GM23338 (cell line): ENCODE measurements around the gene PTPRS. TPM values are rescaled to one million over a fixed set of nuclear protein-coding genes. Genes with fewer than 3 reads are reported as not detected.

Source experiments
- ATAC-seq: fragments of 200-7000 bp; cut with Tn5 transposase; 3 replicates; pipeline ENCODE4 v1.9.1; 2020
- DNase-seq: peaks from one replicate; pipeline ENCODE4 v3.0.0-alpha.2; 2015; ENCODE audit warnings: low spot score
- H2AFZ ChIP-seq: fragments of 200-600 bp; sonication (generic); 2 replicates; pipeline ENCODE4 v1.8.0; 2016; ENCODE audit warnings: antibody characterized with exemption, mild to moderate bottlenecking, moderate library complexity
- H3F3A ChIP-seq: fragments of 200-600 bp; sonication (generic); replicated peaks from 2 replicates; pipeline ENCODE4 v1.8.0; 2017; ENCODE audit warnings: antibody characterized with exemption, mixed run types, low read depth
- H3K27ac ChIP-seq: fragments of 200-600 bp; sonication (generic); 2 replicates; pipeline ENCODE4 v1.6.1; 2016; ENCODE audit warnings: low read depth
- H3K27me3 ChIP-seq: fragments of 200-600 bp; sonication (generic); 2 replicates; pipeline ENCODE4 v1.8.0; 2016; ENCODE audit warnings: mild to moderate bottlenecking, mixed run types, moderate library complexity; ENCODE audit not compliant: insufficient read depth
- H3K36me3 ChIP-seq: fragments of 200-600 bp; sonication (generic); 2 replicates; pipeline ENCODE4 v1.8.0; 2016; ENCODE audit warnings: mild to moderate bottlenecking; ENCODE audit not compliant: insufficient read depth
- H3K4me1 ChIP-seq: fragments of 200-600 bp; sonication (generic); 2 replicates; pipeline ENCODE4 v1.8.0; 2016; ENCODE audit warnings: mild to moderate bottlenecking, moderate library complexity; ENCODE audit not compliant: insufficient read depth
- H3K4me2 ChIP-seq: fragments of 200-600 bp; sonication (generic); 2 replicates; pipeline ENCODE4 v1.7.1; 2017; ENCODE audit warnings: mixed run types
- H3K4me3 ChIP-seq: fragments of 200-600 bp; sonication (generic); 2 replicates; pipeline ENCODE4 v1.6.1; 2016; ENCODE audit warnings: mixed run types
- H3K79me2 ChIP-seq: fragments of 200-600 bp; sonication (generic); replicated peaks from 2 replicates; pipeline ENCODE4 v1.8.0; 2017; ENCODE audit warnings: mild to moderate bottlenecking; ENCODE audit not compliant: insufficient read depth
- H3K9me2 ChIP-seq: fragments of 200-600 bp; sonication (generic); 2 replicates; pipeline ENCODE4 v1.8.0; 2017; ENCODE audit not compliant: insufficient read depth
- H4K20me1 ChIP-seq: fragments of 200-600 bp; sonication (generic); replicated peaks from 2 replicates; pipeline ENCODE4 v1.8.0; 2017; ENCODE audit warnings: mild to moderate bottlenecking; ENCODE audit not compliant: insufficient read depth
- H3K27ac Mint-ChIP-seq: 2 replicates; pipeline ENCODE4 v1.8.0; 2020; ENCODE audit warnings: inconsistent platforms, mild to moderate bottlenecking, moderate library complexity, mixed read lengths
- H3K27me3 Mint-ChIP-seq: 3 replicates; pipeline ENCODE4 v1.8.0; 2022; ENCODE audit warnings: low read depth, mild to moderate bottlenecking, moderate library complexity, mixed read lengths, inconsistent platforms; ENCODE audit not compliant: insufficient read depth, poor library complexity
- H3K36me3 Mint-ChIP-seq: 3 replicates; pipeline ENCODE4 v1.8.0; 2021; ENCODE audit warnings: low read depth, mild to moderate bottlenecking, inconsistent platforms, moderate library complexity, mixed read lengths
- H3K4me1 Mint-ChIP-seq: 3 replicates; pipeline ENCODE4 v1.8.0; 2020; ENCODE audit warnings: mild to moderate bottlenecking, inconsistent platforms, mixed read lengths
- H3K4me3 Mint-ChIP-seq: 3 replicates; pipeline ENCODE4 v1.8.0; 2021; ENCODE audit warnings: moderate library complexity, mild to moderate bottlenecking, inconsistent platforms, mixed read lengths
- H3K9me3 Mint-ChIP-seq: 3 replicates; pipeline ENCODE4 v1.8.0; 2020; ENCODE audit warnings: moderate library complexity, mild to moderate bottlenecking, inconsistent platforms, mixed read lengths
- CREB1 ChIP-seq: fragments of 250-450 bp; sonication (Bioruptor Pico); IDR thresholded peaks from 2 replicates; pipeline ENCODE4 v1.5.0; 2020; ENCODE audit warnings: low read depth, mild to moderate bottlenecking, moderate library complexity
- JUNB ChIP-seq: IDR thresholded peaks from one replicate; pipeline ENCODE4 v1.6.1; 2016; ENCODE audit warnings: antibody characterized with exemption; ENCODE audit not compliant: unreplicated experiment
- POLR2AphosphoS5 ChIP-seq: IDR thresholded peaks from 2 replicates; pipeline ENCODE4 v1.6.1; 2016; ENCODE audit warnings: antibody characterized with exemption, low read depth
- STAT1 ChIP-seq: IDR thresholded peaks from one replicate; pipeline ENCODE4 v1.6.1; 2016; ENCODE audit warnings: antibody characterized with exemption; ENCODE audit not compliant: unreplicated experiment
- ZNF114 ChIP-seq: fragments of 250-450 bp; sonication (Bioruptor Pico); IDR thresholded peaks from 2 replicates; pipeline ENCODE4 v1.5.0; 2020; ENCODE audit warnings: mild to moderate bottlenecking, moderate library complexity
- polyA plus RNA-seq: library from polyadenylated mRNA; unstranded; fragments of >200 nt; fragmentation: Nextera tagmentation; extraction: Ambion mirVana; gene quantifications from 2 replicates; pipeline ENCODE4 v1.2.1, GENCODE V29; 2016
- total RNA-seq: library from RNA; depleted of rRNA; stranded (reverse); fragments of >200 nt; shearing (Covaris generic); gene quantifications from 2 replicates; pipeline ENCODE4 v1.2.3, GENCODE V29; 2014
- TF ChIP-seq, protein P1 (sequence below): IDR thresholded peaks from one replicate; pipeline ENCODE4 v1.6.1; 2018; ENCODE audit warnings: antibody characterized with exemption; ENCODE audit not compliant: unreplicated experiment
- TF ChIP-seq, protein P2 (sequence below): fragments of 250-450 bp; sonication (Bioruptor Pico); IDR thresholded peaks from 2 replicates; pipeline ENCODE4 v1.5.0; 2020; ENCODE audit warnings: mild to moderate bottlenecking, moderate library complexity

PTPRS gene
- total and polyA plus RNA-seq, 2 experiments from 2014 or later: 20.7 to 290 TPM

DNA sequence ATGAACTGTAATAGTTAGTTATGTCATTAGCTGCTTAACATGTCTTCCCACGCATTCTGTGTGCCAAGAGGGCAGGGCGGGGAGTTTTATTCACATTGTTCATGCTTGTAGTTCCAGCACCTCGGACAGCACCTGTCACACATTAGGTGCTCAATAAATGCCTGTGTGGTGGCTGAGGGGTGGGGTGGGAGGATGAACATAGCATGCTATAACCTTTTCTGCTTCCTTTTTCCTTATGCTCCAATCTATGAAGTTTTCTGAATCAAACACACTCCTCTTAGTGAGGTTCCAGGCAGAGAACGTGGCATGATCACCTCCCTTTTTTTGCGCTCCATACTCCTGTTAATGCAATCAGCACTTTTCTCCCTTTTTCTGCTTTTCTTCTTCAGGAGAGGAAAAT is 15.8 kb upstream of the PTPRS start:
- no peak overlapping the region for H3K27ac ChIP-seq
- no peaks in the 10 kb centered on the region for H3K79me2 ChIP-seq
- H3K4me2 ChIP-seq: no peak overlapping the region
- H3K27ac Mint-ChIP-seq: no peak overlapping the region
- peaks cover 7% of the 10 kb centered on the region; the same call in 2 of the 3 replicates for H3K4me1 Mint-ChIP-seq
- no peak for TF ChIP-seq STAT1
- TF ChIP-seq, protein P1, sequence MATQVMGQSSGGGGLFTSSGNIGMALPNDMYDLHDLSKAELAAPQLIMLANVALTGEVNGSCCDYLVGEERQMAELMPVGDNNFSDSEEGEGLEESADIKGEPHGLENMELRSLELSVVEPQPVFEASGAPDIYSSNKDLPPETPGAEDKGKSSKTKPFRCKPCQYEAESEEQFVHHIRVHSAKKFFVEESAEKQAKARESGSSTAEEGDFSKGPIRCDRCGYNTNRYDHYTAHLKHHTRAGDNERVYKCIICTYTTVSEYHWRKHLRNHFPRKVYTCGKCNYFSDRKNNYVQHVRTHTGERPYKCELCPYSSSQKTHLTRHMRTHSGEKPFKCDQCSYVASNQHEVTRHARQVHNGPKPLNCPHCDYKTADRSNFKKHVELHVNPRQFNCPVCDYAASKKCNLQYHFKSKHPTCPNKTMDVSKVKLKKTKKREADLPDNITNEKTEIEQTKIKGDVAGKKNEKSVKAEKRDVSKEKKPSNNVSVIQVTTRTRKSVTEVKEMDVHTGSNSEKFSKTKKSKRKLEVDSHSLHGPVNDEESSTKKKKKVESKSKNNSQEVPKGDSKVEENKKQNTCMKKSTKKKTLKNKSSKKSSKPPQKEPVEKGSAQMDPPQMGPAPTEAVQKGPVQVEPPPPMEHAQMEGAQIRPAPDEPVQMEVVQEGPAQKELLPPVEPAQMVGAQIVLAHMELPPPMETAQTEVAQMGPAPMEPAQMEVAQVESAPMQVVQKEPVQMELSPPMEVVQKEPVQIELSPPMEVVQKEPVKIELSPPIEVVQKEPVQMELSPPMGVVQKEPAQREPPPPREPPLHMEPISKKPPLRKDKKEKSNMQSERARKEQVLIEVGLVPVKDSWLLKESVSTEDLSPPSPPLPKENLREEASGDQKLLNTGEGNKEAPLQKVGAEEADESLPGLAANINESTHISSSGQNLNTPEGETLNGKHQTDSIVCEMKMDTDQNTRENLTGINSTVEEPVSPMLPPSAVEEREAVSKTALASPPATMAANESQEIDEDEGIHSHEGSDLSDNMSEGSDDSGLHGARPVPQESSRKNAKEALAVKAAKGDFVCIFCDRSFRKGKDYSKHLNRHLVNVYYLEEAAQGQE: peak; percentile 82
- DNase-seq: peak; percentile 55
- H3K36me3 Mint-ChIP-seq: no peaks in the 10 kb centered on the region
- H3K4me3 ChIP-seq: no peak overlapping the region
- no peaks in the 10 kb centered on the region; the same call in 2 of the 3 replicates for H3K9me3 Mint-ChIP-seq
- ATAC-seq: no peak
- no peaks in the 10 kb centered on the region for H3K27me3 ChIP-seq
- H2AFZ ChIP-seq: no peak overlapping the region
- no peaks in the 10 kb centered on the region for H3F3A ChIP-seq
- H3K4me1 ChIP-seq: peaks cover 4% of the 10 kb centered on the region; the same call in 1 of the 2 replicates
- H3K9me2 ChIP-seq: no peaks in the 10 kb centered on the region
- no peaks in the 10 kb centered on the region; the same call in 1 of the 2 replicates for H4K20me1 ChIP-seq
- no peak overlapping the region for H3K4me3 Mint-ChIP-seq
- H3K36me3 ChIP-seq: no peaks in the 10 kb centered on the region
- peaks cover 11% of the 10 kb centered on the region for H3K27me3 Mint-ChIP-seq

DNA sequence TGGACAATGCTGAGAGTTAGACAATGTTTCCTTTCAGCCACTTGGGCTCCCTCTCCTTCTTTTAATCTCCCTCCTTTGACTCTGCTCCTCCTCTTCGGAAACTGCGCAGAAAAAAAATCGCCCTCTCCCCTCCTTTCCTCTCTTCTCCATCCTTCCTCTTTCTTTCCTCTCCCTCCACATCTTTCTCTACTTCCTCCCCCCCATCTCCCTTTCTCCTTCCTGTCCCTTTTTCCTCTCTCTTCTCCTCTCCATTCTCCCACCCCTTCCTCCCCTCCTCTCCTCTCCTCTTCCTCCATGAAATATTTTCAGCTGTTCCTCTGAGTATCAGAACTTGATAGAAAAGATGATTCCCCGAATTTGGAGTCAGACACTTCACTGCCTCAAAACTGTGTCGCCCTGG is 15.1 kb upstream of the PTPRS start:
- no peak for ATAC-seq
- H3K27ac ChIP-seq: no peak overlapping the region
- TF ChIP-seq, protein P2, sequence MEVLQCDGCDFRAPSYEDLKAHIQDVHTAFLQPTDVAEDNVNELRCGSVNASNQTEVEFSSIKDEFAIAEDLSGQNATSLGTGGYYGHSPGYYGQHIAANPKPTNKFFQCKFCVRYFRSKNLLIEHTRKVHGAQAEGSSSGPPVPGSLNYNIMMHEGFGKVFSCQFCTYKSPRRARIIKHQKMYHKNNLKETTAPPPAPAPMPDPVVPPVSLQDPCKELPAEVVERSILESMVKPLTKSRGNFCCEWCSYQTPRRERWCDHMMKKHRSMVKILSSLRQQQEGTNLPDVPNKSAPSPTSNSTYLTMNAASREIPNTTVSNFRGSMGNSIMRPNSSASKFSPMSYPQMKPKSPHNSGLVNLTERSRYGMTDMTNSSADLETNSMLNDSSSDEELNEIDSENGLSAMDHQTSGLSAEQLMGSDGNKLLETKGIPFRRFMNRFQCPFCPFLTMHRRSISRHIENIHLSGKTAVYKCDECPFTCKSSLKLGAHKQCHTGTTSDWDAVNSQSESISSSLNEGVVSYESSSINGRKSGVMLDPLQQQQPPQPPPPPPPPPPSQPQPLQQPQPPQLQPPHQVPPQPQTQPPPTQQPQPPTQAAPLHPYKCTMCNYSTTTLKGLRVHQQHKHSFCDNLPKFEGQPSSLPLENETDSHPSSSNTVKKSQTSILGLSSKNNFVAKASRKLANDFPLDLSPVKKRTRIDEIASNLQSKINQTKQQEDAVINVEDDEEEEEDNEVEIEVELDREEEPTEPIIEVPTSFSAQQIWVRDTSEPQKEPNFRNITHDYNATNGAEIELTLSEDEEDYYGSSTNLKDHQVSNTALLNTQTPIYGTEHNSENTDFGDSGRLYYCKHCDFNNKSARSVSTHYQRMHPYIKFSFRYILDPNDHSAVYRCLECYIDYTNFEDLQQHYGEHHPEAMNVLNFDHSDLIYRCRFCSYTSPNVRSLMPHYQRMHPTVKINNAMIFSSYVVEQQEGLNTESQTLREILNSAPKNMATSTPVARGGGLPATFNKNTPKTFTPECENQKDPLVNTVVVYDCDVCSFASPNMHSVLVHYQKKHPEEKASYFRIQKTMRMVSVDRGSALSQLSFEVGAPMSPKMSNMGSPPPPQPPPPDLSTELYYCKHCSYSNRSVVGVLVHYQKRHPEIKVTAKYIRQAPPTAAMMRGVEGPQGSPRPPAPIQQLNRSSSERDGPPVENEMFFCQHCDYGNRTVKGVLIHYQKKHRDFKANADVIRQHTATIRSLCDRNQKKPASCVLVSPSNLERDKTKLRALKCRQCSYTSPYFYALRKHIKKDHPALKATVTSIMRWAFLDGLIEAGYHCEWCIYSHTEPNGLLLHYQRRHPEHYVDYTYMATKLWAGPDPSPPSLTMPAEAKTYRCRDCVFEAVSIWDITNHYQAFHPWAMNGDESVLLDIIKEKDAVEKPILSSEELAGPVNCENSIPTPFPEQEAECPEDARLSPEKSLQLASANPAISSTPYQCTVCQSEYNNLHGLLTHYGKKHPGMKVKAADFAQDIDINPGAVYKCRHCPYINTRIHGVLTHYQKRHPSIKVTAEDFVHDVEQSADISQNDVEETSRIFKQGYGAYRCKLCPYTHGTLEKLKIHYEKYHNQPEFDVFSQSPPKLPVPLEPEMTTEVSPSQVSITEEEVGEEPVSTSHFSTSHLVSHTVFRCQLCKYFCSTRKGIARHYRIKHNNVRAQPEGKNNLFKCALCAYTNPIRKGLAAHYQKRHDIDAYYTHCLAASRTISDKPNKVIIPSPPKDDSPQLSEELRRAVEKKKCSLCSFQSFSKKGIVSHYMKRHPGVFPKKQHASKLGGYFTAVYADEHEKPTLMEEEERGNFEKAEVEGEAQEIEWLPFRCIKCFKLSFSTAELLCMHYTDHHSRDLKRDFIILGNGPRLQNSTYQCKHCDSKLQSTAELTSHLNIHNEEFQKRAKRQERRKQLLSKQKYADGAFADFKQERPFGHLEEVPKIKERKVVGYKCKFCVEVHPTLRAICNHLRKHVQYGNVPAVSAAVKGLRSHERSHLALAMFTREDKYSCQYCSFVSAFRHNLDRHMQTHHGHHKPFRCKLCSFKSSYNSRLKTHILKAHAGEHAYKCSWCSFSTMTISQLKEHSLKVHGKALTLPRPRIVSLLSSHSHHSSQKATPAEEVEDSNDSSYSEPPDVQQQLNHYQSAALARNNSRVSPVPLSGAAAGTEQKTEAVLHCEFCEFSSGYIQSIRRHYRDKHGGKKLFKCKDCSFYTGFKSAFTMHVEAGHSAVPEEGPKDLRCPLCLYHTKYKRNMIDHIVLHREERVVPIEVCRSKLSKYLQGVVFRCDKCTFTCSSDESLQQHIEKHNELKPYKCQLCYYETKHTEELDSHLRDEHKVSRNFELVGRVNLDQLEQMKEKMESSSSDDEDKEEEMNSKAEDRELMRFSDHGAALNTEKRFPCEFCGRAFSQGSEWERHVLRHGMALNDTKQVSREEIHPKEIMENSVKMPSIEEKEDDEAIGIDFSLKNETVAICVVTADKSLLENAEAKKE (CRISPR knock-in tag): no peak
- TF ChIP-seq ZNF114 (CRISPR knock-in tag) (no peak), STAT1 (no peak), JUNB (no peak), POLR2AphosphoS5 (no peak), CREB1 (CRISPR knock-in tag) (no peak)
- TF ChIP-seq, protein P1: no peak

More for the DNA sequence above, 15.1 kb upstream of the PTPRS start:
- Mint-ChIP-seq H3K36me3 (no peaks in the 10 kb centered on the region), H3K4me3 (no peak overlapping the region), H3K27me3 (peaks cover 11% of the 10 kb centered on the region), H3K4me1 (peaks cover 7% of the 10 kb centered on the region; the same call in 2 of the 3 replicates), H3K9me3 (no peaks in the 10 kb centered on the region; the same call in 2 of the 3 replicates), H3K27ac (no peak overlapping the region)
- H3K4me2 ChIP-seq: no peak overlapping the region
- H3F3A ChIP-seq: no peaks in the 10 kb centered on the region
- DNase-seq: no peak
- no peaks in the 10 kb centered on the region; the same call in 1 of the 2 replicates for H4K20me1 ChIP-seq
- no peaks in the 10 kb centered on the region for H3K9me2 ChIP-seq
- peaks cover 4% of the 10 kb centered on the region; the same call in 1 of the 2 replicates for H3K4me1 ChIP-seq
- H3K27me3 ChIP-seq: no peaks in the 10 kb centered on the region
- no peak overlapping the region for H2AFZ ChIP-seq
- no peaks in the 10 kb centered on the region for H3K79me2 ChIP-seq
- H3K4me3 ChIP-seq: no peak overlapping the region
- H3K36me3 ChIP-seq: no peaks in the 10 kb centered on the region
